HG03354 (cell line): Measurements from ENCODE around the gene RAN.
"Not testable (repeated sequence)": the region's sequence is repeated elsewhere in the genome, so short reads cannot be mapped to it uniquely, and the experiment has no call there.

ENCODE experiments used
- ATAC-seq: cut with Tn5 transposase; IDR thresholded peaks from one replicate; pipeline ENCODE4 v1.9.1; 2021; ENCODE audit warnings: mild to moderate bottlenecking; ENCODE audit not compliant: unreplicated experiment, poor library complexity, severe bottlenecking

Gene RAN

DNA sequence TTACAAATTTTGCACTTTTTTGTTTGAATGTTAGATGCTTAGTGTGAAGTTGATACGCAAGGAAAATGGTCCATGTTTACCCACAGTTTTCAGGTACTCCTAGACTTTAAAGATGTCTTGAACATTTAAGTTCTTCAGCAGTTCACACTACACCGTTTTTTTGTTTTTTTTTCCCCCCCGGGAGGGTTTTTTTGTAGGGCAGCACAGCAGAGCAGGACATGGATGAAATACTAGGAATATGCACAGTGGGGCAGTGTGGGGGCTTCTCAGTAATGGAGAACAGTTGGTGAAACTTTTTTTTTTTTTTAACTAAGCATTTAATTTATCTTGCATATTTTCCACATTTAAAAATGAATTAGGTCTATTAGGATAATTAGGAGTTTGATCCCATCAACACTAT, 4.9 kb downstream of the RAN start:
- ATAC-seq = no peak

GRCh38 chr12:130877333-130877732, 5.5 kb downstream of the RAN start:
- ATAC-seq = no peak

DNA sequence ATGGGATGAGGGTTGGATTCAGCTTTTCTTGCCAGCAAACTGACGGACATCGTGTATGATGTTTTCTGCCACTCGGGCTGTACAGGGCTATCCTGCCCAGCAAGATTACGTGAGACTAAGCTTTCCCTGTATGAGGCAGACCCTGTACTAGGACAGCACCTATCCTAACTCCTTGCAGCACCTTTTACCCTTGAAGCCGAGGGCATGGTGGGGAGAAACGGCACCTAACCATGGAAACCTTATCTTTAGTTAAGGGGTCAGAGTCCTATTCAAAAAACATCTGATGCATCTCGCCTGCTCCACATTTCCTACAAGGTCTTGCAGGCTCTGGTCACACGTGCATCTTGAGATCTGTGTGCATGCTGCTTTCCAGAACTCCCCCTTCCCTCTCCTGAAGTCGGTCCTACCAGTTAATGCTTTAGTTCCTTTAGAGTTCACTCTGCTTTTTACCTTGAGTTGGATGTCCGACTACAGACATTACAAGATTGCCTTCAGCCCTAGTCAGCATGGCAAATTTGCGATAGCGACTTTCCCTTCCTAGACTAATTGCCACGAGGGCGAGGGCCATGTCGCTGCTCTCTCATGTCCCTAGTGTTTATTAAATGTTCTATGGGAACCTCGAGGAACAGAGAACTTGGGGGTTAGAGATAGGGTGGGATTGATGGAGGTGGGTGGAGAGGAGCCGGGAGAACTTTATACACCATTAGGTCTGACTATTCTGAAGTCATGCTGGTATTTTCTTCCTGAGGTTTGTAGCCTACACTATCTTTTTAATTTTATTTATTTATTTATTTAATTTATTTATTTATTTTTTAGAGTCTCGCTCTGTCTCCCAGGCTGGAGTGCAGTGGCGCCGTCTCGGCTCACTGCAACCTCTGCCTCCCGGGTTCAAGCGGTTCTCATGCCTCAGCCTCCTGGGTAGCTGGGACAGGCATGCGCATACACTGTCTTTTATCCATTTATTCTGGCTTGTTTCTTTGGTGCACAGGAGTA, 6.6 kb downstream of the RAN start:
- no peak for ATAC-seq

GRCh38 chr12:130879212-130879686, 7.4 kb downstream of the RAN start:
- ATAC-seq = peak; percentile 85

GRCh38 chr12:130879781-130880389, 8.0 kb downstream of the RAN start:
- no peak for ATAC-seq

GRCh38 chr12:130880411-130880885, 8.6 kb downstream of the RAN start:
- peak; percentile 67 for ATAC-seq

DNA sequence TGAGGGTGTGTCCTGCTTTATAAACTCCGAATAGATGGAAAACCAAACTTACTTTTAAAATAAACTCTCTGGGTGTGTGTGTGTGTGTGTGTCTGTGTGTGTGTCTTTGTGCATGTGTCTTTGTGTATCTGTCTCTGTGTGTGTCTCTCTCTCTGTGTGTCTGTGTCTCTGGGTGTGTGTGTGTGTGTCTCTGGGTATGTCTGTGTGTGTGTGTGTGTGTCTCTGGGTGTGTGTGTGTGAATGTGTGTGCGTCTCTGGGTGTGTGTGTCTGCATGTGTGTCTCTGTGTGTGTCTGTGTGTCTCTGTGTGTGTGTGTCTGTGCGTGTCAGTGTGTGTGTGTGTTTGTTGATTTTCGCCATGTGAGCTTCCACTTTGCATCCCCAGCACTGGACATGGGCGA, 9.2 kb downstream of the RAN start:
- ATAC-seq = no peak

GRCh38 chr12:130881548-130881947, 9.7 kb downstream of the RAN start:
- ATAC-seq = no peak

DNA sequence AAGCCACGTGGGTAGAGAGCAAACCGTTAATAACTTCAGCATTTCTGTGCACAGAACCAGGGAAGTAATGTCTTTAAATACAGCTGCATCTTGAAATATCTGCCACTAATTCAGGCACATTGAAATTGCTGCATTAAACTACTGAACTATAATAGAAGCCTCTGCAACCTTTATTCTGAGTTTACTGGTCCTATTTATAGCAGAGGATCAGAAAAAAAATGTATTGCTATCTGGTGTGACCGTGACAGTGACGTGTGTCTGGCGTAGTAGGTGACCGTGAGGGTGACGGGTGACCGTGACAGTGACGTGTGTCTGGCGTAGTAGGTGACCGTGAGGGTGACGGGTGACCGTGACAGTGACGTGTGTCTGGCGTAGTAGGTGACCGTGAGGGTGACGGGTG, 15.3 kb downstream of the RAN start:
- not testable (repeated sequence) for ATAC-seq

- no peak for ATAC-seq
Measured at GRCh38 chr12:130904064-130904463, 32.2 kb downstream of the RAN start.

- not testable (repeated sequence) for ATAC-seq
Measured at GRCh38 chr12:130904936-130905455, 33.1 kb downstream of the RAN start.

- ATAC-seq = no peak
Measured at GRCh38 chr12:130909111-130909510, 37.2 kb downstream of the RAN start.

GRCh38 chr12:130911193-130911592, 39.3 kb downstream of the RAN start:
- no peak for ATAC-seq

GRCh38 chr12:130911933-130912332, 40.1 kb downstream of the RAN start:
- no peak for ATAC-seq

DNA sequence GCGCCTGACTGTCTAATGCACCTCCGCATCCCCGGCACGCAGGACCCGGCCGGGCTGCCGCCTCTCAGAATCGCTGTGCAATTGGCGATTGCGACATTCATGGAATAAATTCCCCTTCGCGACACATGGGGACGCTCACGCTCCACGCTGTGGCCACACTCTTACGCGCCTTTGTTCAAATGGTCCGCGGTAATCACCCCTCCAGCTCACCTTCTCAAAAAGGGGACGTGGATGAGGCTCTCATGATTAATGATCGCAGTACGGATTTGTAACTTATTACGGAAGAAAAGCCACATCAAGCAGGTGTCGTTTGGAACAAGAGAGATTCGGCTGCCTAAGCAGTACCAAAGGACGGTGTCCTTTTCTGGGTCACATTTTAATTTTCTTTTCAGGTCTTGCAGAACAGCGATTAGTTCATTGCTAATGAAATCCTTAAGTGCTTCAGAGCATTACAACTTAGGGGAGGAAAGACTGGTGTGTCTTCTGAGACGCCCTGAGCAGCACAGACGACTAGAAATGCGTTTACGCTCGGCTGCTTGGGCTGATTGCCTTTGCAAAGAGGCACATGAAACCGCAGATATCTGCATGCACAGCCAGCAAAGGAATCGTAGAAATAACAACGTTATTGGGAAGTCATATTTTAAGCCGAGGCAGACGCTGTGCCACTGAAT, 44.5 kb downstream of the RAN start:
- no peak for ATAC-seq

- no peak for ATAC-seq
Measured at GRCh38 chr12:130917607-130918006, 45.7 kb downstream of the RAN start.

- ATAC-seq = no peak
Measured at GRCh38 chr12:130919086-130919485, 47.2 kb downstream of the RAN start.

GRCh38 chr12:130920119-130920703, 48.3 kb downstream of the RAN start:
- ATAC-seq = no peak

DNA sequence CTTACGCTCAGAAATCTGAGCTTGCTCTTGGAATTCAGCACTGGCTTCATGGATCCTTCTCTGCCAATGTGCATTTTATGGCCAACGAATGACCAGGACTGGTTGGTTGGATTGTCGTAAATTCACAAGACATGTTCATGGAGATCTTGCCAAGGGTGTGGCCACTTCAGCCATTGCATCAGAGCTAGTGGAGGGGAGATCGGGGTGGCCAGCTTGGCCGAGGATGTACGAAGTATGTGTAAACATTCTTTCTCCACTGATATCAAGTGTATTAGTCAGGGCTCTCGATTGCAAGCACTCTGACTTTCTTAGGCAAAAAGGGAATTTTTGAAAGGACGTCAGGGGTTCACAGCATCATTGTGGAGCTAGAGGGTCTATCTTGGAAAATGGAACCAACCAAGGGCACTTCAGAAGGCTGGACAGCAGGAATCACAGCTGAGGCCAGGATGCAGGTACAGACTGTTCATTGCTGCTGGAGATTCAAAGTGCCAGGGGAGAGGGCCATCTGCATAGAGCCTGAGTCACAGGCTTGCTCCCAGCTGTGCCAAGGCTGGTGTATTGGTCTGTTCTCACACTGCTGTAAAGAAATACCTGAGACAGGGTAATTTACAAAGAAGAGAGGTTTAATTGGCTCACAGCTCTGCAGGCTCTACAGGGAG, 49.0 kb downstream of the RAN start:
- no peak for ATAC-seq
